IPS-11a (cell line): ENCODE data around the gene PRR14.
"Not testable (repeated sequence)": the region's sequence is repeated elsewhere in the genome, so short reads cannot be mapped to it uniquely, and the experiment has no call there.

ENCODE experiments used
- H3K4me3 ChIP-seq: one replicate; pipeline ENCODE4 v1.5.1; 2013; ENCODE audit warnings: low read depth, low read length, control low read depth

Gene PRR14

GRCh38 chr16:30688701-30689100, 37.9 kb downstream of the PRR14 start:
- no peak overlapping the region for H3K4me3 ChIP-seq

GRCh38 chr16:30691907-30692306, 41.1 kb downstream of the PRR14 start:
- H3K4me3 ChIP-seq: no peak overlapping the region

- H3K4me3 ChIP-seq: no peak overlapping the region
These were observed 41.8 kb downstream of the PRR14 start for GRCh38 chr16:30692396-30693064.

- no peak overlapping the region for H3K4me3 ChIP-seq
These were observed 44.4 kb downstream of the PRR14 start for GRCh38 chr16:30694926-30695693.

GRCh38 chr16:30696646-30697045, 45.9 kb downstream of the PRR14 start:
- not testable (repeated sequence) for H3K4me3 ChIP-seq

- H3K4me3 ChIP-seq: peak overlapping the region; percentile 90
These were observed 46.7 kb downstream of the PRR14 start for GRCh38 chr16:30697264-30698138.

GRCh38 chr16:30698139-30698815, 47.5 kb downstream of the PRR14 start:
- peak overlapping the region; percentile 90 for H3K4me3 ChIP-seq

GRCh38 chr16:30698816-30699614, 48.3 kb downstream of the PRR14 start, which contains the start of gene SRCAP:
Gene SRCAP (plus strand): TSS chr16:30699171. CDS start chr16:30700825, 1,654 bp downstream.
- H3K4me3 ChIP-seq: peak within 1 kb of the TSS; percentile 90

GRCh38 chr16:30699615-30700099, 48.9 kb downstream of the PRR14 start:
- H3K4me3 ChIP-seq: peak overlapping the region; percentile 90

- H3K4me3 ChIP-seq: no peak overlapping the region
These were observed 49.7 kb downstream of the PRR14 start for GRCh38 chr16:30700491-30700890.

- no peak overlapping the region for H3K4me3 ChIP-seq
These were observed 50.2 kb downstream of the PRR14 start for GRCh38 chr16:30700971-30701370.

GRCh38 chr16:30703071-30703470, 52.3 kb downstream of the PRR14 start:
- not testable (repeated sequence) for H3K4me3 ChIP-seq

GRCh38 chr16:30703971-30704370, 53.2 kb downstream of the PRR14 start:
- no peak overlapping the region for H3K4me3 ChIP-seq
